T-helper 2 cell treated with Interferon-gamma antibody and Interleukin-4, amounts not matched to agents 5 μg/mL and 100 μg/mL, for 36 hours (primary cell): ENCODE results near the gene TPR.
"Not testable (repeated sequence)": the region's sequence is repeated elsewhere in the genome, so short reads cannot be mapped to it uniquely, and the experiment has no call there.

ENCODE experiments used
- DNase-seq: peaks from one replicate; pipeline ENCODE4 v3.0.0; 2021; ENCODE audit warnings: low spot score
- H3K27ac Mint-ChIP-seq: one replicate; pipeline ENCODE4 v1.8.0; 2021; ENCODE audit warnings: mild to moderate bottlenecking, mixed read lengths
- H3K27me3 Mint-ChIP-seq: one replicate; pipeline ENCODE4 v1.8.0; 2021; ENCODE audit warnings: low read depth, mixed read lengths
- H3K36me3 Mint-ChIP-seq: one replicate; pipeline ENCODE4 v1.8.0; 2021; ENCODE audit warnings: low read depth, mixed read lengths
- H3K4me1 Mint-ChIP-seq: one replicate; pipeline ENCODE4 v1.8.0; 2021; ENCODE audit warnings: low read depth, mixed read lengths
- H3K4me3 Mint-ChIP-seq: one replicate; pipeline ENCODE4 v1.8.0; 2022; ENCODE audit warnings: mild to moderate bottlenecking, moderate library complexity, mixed read lengths
- H3K9me3 Mint-ChIP-seq: one replicate; pipeline ENCODE4 v1.8.0; 2021; ENCODE audit warnings: mixed read lengths

The TPR gene

GRCh38 chr1:186375152-186375928, at the start of gene TPR, which contains the start of gene ODR4:
Gene TPR (minus strand): TSS chr1:186375253. CDS start chr1:186375028, 225 bp downstream.
Gene ODR4 (plus strand): TSS chr1:186375838. CDS start chr1:186379786, 3,948 bp downstream.
- Mint-ChIP-seq H3K27ac (peak within 1 kb of the TSS; percentile 93), H3K27me3 (no peaks in the 10 kb centered on the region), H3K4me3 (peak within 1 kb of the TSS; percentile 100), H3K9me3 (no peaks in the 10 kb centered on the region), H3K36me3 (peaks cover 37% of the 10 kb centered on the region), H3K4me1 (peaks cover 24% of the 10 kb centered on the region)
- DNase-seq: peak; percentile 97

GRCh38 chr1:186424539-186424938, 49.5 kb upstream of the TPR start:
- Mint-ChIP-seq H3K36me3 (peaks cover 40% of the 10 kb centered on the region), H3K4me3 (no peak overlapping the region), H3K4me1 (peaks cover 28% of the 10 kb centered on the region), H3K9me3 (peaks cover 9% of the 10 kb centered on the region), H3K27me3 (no peaks in the 10 kb centered on the region), H3K27ac (no peak overlapping the region)
- DNase-seq: no peak

- DNase-seq: no peak
- Mint-ChIP-seq H3K4me3 (peak overlapping the region; percentile 18), H3K36me3 (peaks cover 43% of the 10 kb centered on the region), H3K4me1 (peaks cover 29% of the 10 kb centered on the region), H3K9me3 (peaks cover 4% of the 10 kb centered on the region), H3K27me3 (no peaks in the 10 kb centered on the region), H3K27ac (peak overlapping the region; percentile 95)
Measured at GRCh38 chr1:186421446-186421845, 46.4 kb upstream of the TPR start.

GRCh38 chr1:186420923-186421322, 45.9 kb upstream of the TPR start:
- Mint-ChIP-seq H3K36me3 (peaks cover 43% of the 10 kb centered on the region), H3K27ac (peak overlapping the region; percentile 95), H3K4me1 (peaks cover 24% of the 10 kb centered on the region), H3K4me3 (peak overlapping the region; percentile 67), H3K27me3 (no peaks in the 10 kb centered on the region), H3K9me3 (no peaks in the 10 kb centered on the region)
- no peak for DNase-seq

- Mint-ChIP-seq H3K27me3 (no peaks in the 10 kb centered on the region), H3K36me3 (peaks cover 41% of the 10 kb centered on the region), H3K4me3 (peak overlapping the region; percentile 67), H3K4me1 (peaks cover 23% of the 10 kb centered on the region), H3K27ac (peak overlapping the region; percentile 95), H3K9me3 (no peaks in the 10 kb centered on the region)
- DNase-seq: no peak
Measured at GRCh38 chr1:186420311-186420710, 45.3 kb upstream of the TPR start.

GRCh38 chr1:186418503-186418902, 43.5 kb upstream of the TPR start:
- Mint-ChIP-seq H3K27ac (peak overlapping the region; percentile 7), H3K9me3 (no peaks in the 10 kb centered on the region), H3K36me3 (peaks cover 33% of the 10 kb centered on the region), H3K4me1 (peaks cover 24% of the 10 kb centered on the region), H3K27me3 (no peaks in the 10 kb centered on the region), H3K4me3 (no peak overlapping the region)
- DNase-seq: no peak

GRCh38 chr1:186413319-186413718, 38.3 kb upstream of the TPR start:
- no peaks in the 10 kb centered on the region for H3K9me3 Mint-ChIP-seq
- no peaks in the 10 kb centered on the region for H3K27me3 Mint-ChIP-seq
- H3K4me1 Mint-ChIP-seq: peaks cover 7% of the 10 kb centered on the region
- H3K36me3 Mint-ChIP-seq: peaks cover 5% of the 10 kb centered on the region
- H3K4me3 Mint-ChIP-seq: no peak overlapping the region
- H3K27ac Mint-ChIP-seq: no peak overlapping the region
- DNase-seq: no peak

GRCh38 chr1:186409091-186409490, 34.0 kb upstream of the TPR start:
- H3K27me3 Mint-ChIP-seq: no peaks in the 10 kb centered on the region
- no peaks in the 10 kb centered on the region for H3K9me3 Mint-ChIP-seq
- H3K4me1 Mint-ChIP-seq: peaks cover 16% of the 10 kb centered on the region
- DNase-seq: no peak
- H3K27ac Mint-ChIP-seq: no peak overlapping the region
- H3K4me3 Mint-ChIP-seq: no peak overlapping the region
- peaks cover 13% of the 10 kb centered on the region for H3K36me3 Mint-ChIP-seq

GRCh38 chr1:186404454-186405051, 29.5 kb upstream of the TPR start:
- Mint-ChIP-seq H3K4me1 (peaks cover 11% of the 10 kb centered on the region), H3K27me3 (no peaks in the 10 kb centered on the region), H3K9me3 (no peaks in the 10 kb centered on the region), H3K36me3 (peaks cover 15% of the 10 kb centered on the region), H3K4me3 (no peak overlapping the region), H3K27ac (peak overlapping the region; percentile 82)
- DNase-seq: no peak

GRCh38 chr1:186403632-186404031, 28.6 kb upstream of the TPR start:
- peaks cover 11% of the 10 kb centered on the region for H3K4me1 Mint-ChIP-seq
- H3K9me3 Mint-ChIP-seq: no peaks in the 10 kb centered on the region
- no peak for DNase-seq
- H3K27me3 Mint-ChIP-seq: no peaks in the 10 kb centered on the region
- H3K4me3 Mint-ChIP-seq: no peak overlapping the region
- peaks cover 18% of the 10 kb centered on the region for H3K36me3 Mint-ChIP-seq
- no peak overlapping the region for H3K27ac Mint-ChIP-seq

GRCh38 chr1:186401446-186401845, 26.4 kb upstream of the TPR start:
- H3K27ac Mint-ChIP-seq, DNase-seq, H3K4me1 Mint-ChIP-seq, H3K27me3 Mint-ChIP-seq, H3K9me3 Mint-ChIP-seq, H3K4me3 Mint-ChIP-seq: not testable (repeated sequence)
- peaks cover 17% of the 10 kb centered on the region for H3K36me3 Mint-ChIP-seq

GRCh38 chr1:186392711-186393110, 17.7 kb upstream of the TPR start:
- H3K9me3 Mint-ChIP-seq, DNase-seq, H3K4me3 Mint-ChIP-seq, H3K27ac Mint-ChIP-seq, H3K27me3 Mint-ChIP-seq: not testable (repeated sequence)
- peaks cover 39% of the 10 kb centered on the region for H3K36me3 Mint-ChIP-seq
- peaks cover 11% of the 10 kb centered on the region for H3K4me1 Mint-ChIP-seq

GRCh38 chr1:186391841-186392240, 16.8 kb upstream of the TPR start:
- Mint-ChIP-seq H3K4me3 (peak overlapping the region; percentile 17), H3K36me3 (peaks cover 35% of the 10 kb centered on the region), H3K4me1 (peaks cover 11% of the 10 kb centered on the region), H3K9me3 (no peaks in the 10 kb centered on the region), H3K27me3 (no peaks in the 10 kb centered on the region), H3K27ac (peak overlapping the region; percentile 41)
- DNase-seq: no peak

- Mint-ChIP-seq H3K27ac (no peak overlapping the region), H3K36me3 (peaks cover 34% of the 10 kb centered on the region), H3K27me3 (no peaks in the 10 kb centered on the region), H3K4me1 (peaks cover 11% of the 10 kb centered on the region), H3K9me3 (no peaks in the 10 kb centered on the region), H3K4me3 (no peak overlapping the region)
- no peak for DNase-seq
Measured at GRCh38 chr1:186390925-186391324, 15.9 kb upstream of the TPR start.
